Measurements from ENCODE around the gene UBQLN3. TPM values are rescaled to one million over a fixed set of nuclear protein-coding genes. Genes with fewer than 3 reads are reported as not detected.

UBQLN3 gene
- total and polyA plus RNA-seq, 2 experiments from 2014 or later = not detected

DNA sequence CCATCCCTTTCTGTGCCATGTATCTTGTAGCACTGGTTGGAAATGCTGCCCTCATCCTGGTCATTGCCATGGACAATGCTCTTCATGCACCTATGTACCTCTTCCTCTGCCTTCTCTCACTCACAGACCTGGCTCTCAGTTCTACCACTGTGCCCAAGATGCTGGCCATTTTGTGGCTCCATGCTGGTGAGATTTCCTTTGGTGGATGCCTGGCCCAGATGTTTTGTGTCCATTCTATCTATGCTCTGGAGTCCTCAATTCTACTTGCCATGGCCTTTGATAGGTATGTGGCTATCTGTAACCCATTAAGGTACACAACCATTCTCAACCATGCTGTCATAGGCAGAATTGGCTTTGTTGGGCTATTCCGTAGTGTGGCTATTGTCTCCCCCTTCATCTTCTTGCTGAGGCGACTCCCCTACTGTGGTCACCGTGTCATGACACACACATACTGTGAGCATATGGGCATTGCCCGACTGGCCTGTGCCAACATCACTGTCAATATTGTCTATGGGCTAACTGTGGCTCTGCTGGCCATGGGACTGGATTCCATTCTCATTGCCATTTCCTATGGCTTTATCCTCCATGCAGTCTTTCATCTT, 20.9 kb downstream of the UBQLN3 start:
- Mint-ChIP-seq H3K4me3 (no peak overlapping the region), H3K9me3 (no peaks in the 10 kb centered on the region), H3K36me3 (ENCODE audit: low read depth) (no peaks in the 10 kb centered on the region), H3K4me1 (no peaks in the 10 kb centered on the region), H3K27me3 (ENCODE audit: insufficient read depth, low read depth, poor library complexity) (peaks cover under 1% of the 10 kb centered on the region), H3K27ac (no peak overlapping the region)
- no peak overlapping the region for H3K4me2 ChIP-seq
- no peak overlapping the region for H3K4me3 ChIP-seq
- TF ChIP-seq, protein P1, sequence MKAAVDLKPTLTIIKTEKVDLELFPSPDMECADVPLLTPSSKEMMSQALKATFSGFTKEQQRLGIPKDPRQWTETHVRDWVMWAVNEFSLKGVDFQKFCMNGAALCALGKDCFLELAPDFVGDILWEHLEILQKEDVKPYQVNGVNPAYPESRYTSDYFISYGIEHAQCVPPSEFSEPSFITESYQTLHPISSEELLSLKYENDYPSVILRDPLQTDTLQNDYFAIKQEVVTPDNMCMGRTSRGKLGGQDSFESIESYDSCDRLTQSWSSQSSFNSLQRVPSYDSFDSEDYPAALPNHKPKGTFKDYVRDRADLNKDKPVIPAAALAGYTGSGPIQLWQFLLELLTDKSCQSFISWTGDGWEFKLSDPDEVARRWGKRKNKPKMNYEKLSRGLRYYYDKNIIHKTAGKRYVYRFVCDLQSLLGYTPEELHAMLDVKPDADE (IDR thresholded peaks at IDR 0.05) = no peak
- TF ChIP-seq ZNF114 (CRISPR knock-in tag; IDR thresholded peaks at IDR 0.05) (no peak), CREB1 (CRISPR knock-in tag; IDR thresholded peaks at IDR 0.05; ENCODE audit: low read depth) (no peak), EZH2phosphoT487 (IDR thresholded peaks at IDR 0.05; ENCODE audit: unreplicated experiment) (no peak), JUNB (IDR thresholded peaks at IDR 0.05; ENCODE audit: unreplicated experiment) (no peak), ZNF331 (CRISPR knock-in tag; IDR thresholded peaks at IDR 0.05; ENCODE audit: low read depth) (no peak), NANOG (IDR thresholded peaks at IDR 0.05; ENCODE audit: borderline replicate concordance) (no peak), STAT1 (IDR thresholded peaks at IDR 0.05; ENCODE audit: unreplicated experiment) (no peak)
- TF ChIP-seq, protein P2, sequence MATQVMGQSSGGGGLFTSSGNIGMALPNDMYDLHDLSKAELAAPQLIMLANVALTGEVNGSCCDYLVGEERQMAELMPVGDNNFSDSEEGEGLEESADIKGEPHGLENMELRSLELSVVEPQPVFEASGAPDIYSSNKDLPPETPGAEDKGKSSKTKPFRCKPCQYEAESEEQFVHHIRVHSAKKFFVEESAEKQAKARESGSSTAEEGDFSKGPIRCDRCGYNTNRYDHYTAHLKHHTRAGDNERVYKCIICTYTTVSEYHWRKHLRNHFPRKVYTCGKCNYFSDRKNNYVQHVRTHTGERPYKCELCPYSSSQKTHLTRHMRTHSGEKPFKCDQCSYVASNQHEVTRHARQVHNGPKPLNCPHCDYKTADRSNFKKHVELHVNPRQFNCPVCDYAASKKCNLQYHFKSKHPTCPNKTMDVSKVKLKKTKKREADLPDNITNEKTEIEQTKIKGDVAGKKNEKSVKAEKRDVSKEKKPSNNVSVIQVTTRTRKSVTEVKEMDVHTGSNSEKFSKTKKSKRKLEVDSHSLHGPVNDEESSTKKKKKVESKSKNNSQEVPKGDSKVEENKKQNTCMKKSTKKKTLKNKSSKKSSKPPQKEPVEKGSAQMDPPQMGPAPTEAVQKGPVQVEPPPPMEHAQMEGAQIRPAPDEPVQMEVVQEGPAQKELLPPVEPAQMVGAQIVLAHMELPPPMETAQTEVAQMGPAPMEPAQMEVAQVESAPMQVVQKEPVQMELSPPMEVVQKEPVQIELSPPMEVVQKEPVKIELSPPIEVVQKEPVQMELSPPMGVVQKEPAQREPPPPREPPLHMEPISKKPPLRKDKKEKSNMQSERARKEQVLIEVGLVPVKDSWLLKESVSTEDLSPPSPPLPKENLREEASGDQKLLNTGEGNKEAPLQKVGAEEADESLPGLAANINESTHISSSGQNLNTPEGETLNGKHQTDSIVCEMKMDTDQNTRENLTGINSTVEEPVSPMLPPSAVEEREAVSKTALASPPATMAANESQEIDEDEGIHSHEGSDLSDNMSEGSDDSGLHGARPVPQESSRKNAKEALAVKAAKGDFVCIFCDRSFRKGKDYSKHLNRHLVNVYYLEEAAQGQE (IDR thresholded peaks at IDR 0.05; ENCODE audit: unreplicated experiment) = no peak
- H4K20me1 ChIP-seq (replicated peaks; ENCODE audit: insufficient read depth) = no peaks in the 10 kb centered on the region
- H3F3A ChIP-seq (replicated peaks; ENCODE audit: low read depth) = no peaks in the 10 kb centered on the region
- no peaks in the 10 kb centered on the region for H3K27me3 ChIP-seq (ENCODE audit: insufficient read depth)
- no peaks in the 10 kb centered on the region for H3K4me1 ChIP-seq (ENCODE audit: insufficient read depth)
- DNase-seq (ENCODE audit: low spot score) (no peak), ATAC-seq (no peak)
- no peaks in the 10 kb centered on the region for H3K36me3 ChIP-seq (ENCODE audit: insufficient read depth)
- H3K79me2 ChIP-seq (replicated peaks; ENCODE audit: insufficient read depth) = no peaks in the 10 kb centered on the region
- no peak overlapping the region for H3K27ac ChIP-seq (ENCODE audit: low read depth)
- H2AFZ ChIP-seq = no peak overlapping the region
- peaks cover 3% of the 10 kb centered on the region; the same call in 1 of the 2 replicates for H3K9me2 ChIP-seq (ENCODE audit: insufficient read depth)

DNA sequence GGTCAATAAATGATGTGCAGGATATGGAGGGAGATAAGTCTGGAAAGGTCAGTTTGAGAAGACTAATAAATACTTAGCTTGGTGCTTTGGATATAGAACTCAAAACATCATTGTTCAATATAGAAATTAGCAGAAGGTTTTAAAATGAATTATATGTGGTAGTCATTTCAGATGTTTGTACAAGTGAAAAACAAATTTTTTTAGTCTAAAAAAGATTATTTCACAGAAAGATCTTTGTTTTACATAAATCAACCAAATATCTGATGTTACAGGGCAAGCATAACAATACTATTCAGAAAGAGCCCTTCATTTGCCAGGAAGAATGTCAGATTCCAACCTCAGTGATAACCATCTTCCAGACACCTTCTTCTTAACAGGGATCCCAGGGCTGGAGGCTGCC, 21.4 kb downstream of the UBQLN3 start, which contains the start of gene OR52D1:
OR52D1 (plus strand) TSS at position 301 of the 400 bp plus-strand sequence; CDS start at position 323, 22 bp downstream.
- H3K27ac Mint-ChIP-seq = no peak within 1 kb of the TSS
- no peaks in the 10 kb centered on the region for H3K4me1 Mint-ChIP-seq
- H3K27ac ChIP-seq (ENCODE audit: low read depth) = no peak within 1 kb of the TSS
- H3K4me2 ChIP-seq = no peak within 1 kb of the TSS
- H3K27me3 Mint-ChIP-seq (ENCODE audit: insufficient read depth, low read depth, poor library complexity) = peaks cover 1% of the 10 kb centered on the region
- H3K9me2 ChIP-seq (ENCODE audit: insufficient read depth) = peaks cover 3% of the 10 kb centered on the region; the same call in 1 of the 2 replicates
- H3F3A ChIP-seq (replicated peaks; ENCODE audit: low read depth) = no peaks in the 10 kb centered on the region
- H4K20me1 ChIP-seq (replicated peaks; ENCODE audit: insufficient read depth) = no peaks in the 10 kb centered on the region
- H3K4me3 Mint-ChIP-seq = no peak within 1 kb of the TSS
- no peaks in the 10 kb centered on the region for H3K9me3 Mint-ChIP-seq
- H3K4me3 ChIP-seq = no peak within 1 kb of the TSS
- no peaks in the 10 kb centered on the region for H3K27me3 ChIP-seq (ENCODE audit: insufficient read depth)
- no peaks in the 10 kb centered on the region for H3K4me1 ChIP-seq (ENCODE audit: insufficient read depth)
- DNase-seq (ENCODE audit: low spot score) = no peak
- no peaks in the 10 kb centered on the region for H3K36me3 ChIP-seq (ENCODE audit: insufficient read depth)
- no peaks in the 10 kb centered on the region for H3K79me2 ChIP-seq (replicated peaks; ENCODE audit: insufficient read depth)
- ATAC-seq = no peak
- H2AFZ ChIP-seq = no peak within 1 kb of the TSS
- no peaks in the 10 kb centered on the region for H3K36me3 Mint-ChIP-seq (ENCODE audit: low read depth)
- TF ChIP-seq ZNF114 (CRISPR knock-in tag; IDR thresholded peaks at IDR 0.05) (no peak), POLR2AphosphoS5 (IDR thresholded peaks at IDR 0.05; ENCODE audit: low read depth) (no peak), CREB1 (CRISPR knock-in tag; IDR thresholded peaks at IDR 0.05; ENCODE audit: low read depth) (no peak), NANOG (IDR thresholded peaks at IDR 0.05; ENCODE audit: borderline replicate concordance) (no peak)
- TF ChIP-seq, protein P3, sequence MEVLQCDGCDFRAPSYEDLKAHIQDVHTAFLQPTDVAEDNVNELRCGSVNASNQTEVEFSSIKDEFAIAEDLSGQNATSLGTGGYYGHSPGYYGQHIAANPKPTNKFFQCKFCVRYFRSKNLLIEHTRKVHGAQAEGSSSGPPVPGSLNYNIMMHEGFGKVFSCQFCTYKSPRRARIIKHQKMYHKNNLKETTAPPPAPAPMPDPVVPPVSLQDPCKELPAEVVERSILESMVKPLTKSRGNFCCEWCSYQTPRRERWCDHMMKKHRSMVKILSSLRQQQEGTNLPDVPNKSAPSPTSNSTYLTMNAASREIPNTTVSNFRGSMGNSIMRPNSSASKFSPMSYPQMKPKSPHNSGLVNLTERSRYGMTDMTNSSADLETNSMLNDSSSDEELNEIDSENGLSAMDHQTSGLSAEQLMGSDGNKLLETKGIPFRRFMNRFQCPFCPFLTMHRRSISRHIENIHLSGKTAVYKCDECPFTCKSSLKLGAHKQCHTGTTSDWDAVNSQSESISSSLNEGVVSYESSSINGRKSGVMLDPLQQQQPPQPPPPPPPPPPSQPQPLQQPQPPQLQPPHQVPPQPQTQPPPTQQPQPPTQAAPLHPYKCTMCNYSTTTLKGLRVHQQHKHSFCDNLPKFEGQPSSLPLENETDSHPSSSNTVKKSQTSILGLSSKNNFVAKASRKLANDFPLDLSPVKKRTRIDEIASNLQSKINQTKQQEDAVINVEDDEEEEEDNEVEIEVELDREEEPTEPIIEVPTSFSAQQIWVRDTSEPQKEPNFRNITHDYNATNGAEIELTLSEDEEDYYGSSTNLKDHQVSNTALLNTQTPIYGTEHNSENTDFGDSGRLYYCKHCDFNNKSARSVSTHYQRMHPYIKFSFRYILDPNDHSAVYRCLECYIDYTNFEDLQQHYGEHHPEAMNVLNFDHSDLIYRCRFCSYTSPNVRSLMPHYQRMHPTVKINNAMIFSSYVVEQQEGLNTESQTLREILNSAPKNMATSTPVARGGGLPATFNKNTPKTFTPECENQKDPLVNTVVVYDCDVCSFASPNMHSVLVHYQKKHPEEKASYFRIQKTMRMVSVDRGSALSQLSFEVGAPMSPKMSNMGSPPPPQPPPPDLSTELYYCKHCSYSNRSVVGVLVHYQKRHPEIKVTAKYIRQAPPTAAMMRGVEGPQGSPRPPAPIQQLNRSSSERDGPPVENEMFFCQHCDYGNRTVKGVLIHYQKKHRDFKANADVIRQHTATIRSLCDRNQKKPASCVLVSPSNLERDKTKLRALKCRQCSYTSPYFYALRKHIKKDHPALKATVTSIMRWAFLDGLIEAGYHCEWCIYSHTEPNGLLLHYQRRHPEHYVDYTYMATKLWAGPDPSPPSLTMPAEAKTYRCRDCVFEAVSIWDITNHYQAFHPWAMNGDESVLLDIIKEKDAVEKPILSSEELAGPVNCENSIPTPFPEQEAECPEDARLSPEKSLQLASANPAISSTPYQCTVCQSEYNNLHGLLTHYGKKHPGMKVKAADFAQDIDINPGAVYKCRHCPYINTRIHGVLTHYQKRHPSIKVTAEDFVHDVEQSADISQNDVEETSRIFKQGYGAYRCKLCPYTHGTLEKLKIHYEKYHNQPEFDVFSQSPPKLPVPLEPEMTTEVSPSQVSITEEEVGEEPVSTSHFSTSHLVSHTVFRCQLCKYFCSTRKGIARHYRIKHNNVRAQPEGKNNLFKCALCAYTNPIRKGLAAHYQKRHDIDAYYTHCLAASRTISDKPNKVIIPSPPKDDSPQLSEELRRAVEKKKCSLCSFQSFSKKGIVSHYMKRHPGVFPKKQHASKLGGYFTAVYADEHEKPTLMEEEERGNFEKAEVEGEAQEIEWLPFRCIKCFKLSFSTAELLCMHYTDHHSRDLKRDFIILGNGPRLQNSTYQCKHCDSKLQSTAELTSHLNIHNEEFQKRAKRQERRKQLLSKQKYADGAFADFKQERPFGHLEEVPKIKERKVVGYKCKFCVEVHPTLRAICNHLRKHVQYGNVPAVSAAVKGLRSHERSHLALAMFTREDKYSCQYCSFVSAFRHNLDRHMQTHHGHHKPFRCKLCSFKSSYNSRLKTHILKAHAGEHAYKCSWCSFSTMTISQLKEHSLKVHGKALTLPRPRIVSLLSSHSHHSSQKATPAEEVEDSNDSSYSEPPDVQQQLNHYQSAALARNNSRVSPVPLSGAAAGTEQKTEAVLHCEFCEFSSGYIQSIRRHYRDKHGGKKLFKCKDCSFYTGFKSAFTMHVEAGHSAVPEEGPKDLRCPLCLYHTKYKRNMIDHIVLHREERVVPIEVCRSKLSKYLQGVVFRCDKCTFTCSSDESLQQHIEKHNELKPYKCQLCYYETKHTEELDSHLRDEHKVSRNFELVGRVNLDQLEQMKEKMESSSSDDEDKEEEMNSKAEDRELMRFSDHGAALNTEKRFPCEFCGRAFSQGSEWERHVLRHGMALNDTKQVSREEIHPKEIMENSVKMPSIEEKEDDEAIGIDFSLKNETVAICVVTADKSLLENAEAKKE (CRISPR knock-in tag; IDR thresholded peaks at IDR 0.05) = no peak
